Measurements from ENCODE around the gene LAGE3. TPM values are rescaled to one million over a fixed set of nuclear protein-coding genes. Genes with fewer than 3 reads are reported as not detected.
"Not testable (repeated sequence)": the region's sequence is repeated elsewhere in the genome, so short reads cannot be mapped to it uniquely, and the experiment has no call there.

LAGE3 gene
- total RNA-seq, 1 donor from 2014 or later = 18.0 TPM

DNA sequence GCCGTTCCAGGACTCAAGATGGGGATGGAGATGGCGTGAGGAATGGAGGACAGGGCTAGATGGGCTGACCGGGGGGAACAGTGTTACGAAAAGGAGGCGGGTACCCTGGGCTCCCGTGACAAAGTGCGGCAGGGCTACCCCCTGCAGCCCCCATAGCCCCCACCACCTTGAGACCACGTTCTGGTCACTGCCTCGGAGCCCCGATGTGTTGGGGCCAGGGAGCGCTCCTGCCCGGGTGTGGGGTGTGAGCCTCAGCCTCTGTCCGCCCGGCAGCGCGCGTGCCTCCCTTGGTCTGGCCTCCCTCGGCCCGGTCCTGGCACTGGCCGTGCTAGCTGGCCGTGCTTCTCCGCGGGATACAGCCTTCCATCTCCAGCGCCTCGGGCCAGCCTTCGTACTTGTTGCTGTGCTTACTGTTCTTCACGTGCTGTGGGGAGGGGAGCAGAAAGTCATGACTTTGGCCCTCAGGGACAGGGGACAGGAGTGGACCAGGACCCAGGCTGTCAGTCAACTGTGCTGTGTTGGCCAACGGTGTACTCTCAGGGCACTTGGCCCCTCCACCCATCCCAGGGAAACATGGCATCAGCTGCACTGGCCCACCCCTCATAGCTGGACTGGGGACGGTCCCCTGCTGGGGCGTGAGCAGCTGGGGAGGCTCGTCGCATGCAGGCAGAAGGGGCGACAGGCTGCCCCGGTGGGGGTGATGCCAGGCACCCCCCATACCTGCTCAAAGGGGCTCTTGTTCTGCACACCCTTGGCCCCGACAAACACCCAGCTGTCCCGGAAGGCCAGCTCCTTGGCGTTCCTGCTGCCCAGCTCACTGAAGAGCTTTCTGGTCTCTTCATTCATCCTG, 27.6 kb upstream of the LAGE3 start:
- ATAC-seq (ENCODE audit: poor library complexity) (no peak), DNase-seq (no peak)
- intact Hi-C loops (cut with DNase I) = no loop called here

DNA sequence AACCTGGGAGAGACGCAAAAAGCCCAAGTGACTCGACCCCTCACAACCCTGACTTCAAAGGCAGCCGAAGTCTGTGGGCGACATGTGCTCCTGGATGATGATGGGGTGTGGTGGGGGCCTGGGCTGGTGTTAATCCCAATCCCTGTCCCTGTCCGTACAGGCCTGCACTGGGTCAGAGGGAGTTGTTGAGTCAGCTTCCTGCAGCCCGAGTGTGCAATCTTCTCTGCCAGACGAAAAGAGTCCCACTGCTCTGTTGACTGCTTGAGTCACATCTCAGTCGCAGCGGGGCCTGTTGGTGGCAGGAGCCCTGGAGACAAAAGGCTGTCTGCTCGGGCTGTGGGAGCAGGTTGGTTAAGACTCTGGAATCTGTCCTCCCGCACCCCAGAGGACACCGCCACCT, 26.7 kb upstream of the LAGE3 start:
- no peak for DNase-seq
- ATAC-seq (ENCODE audit: poor library complexity) = no peak
- intact Hi-C loops (cut with DNase I) = no loop called here

DNA sequence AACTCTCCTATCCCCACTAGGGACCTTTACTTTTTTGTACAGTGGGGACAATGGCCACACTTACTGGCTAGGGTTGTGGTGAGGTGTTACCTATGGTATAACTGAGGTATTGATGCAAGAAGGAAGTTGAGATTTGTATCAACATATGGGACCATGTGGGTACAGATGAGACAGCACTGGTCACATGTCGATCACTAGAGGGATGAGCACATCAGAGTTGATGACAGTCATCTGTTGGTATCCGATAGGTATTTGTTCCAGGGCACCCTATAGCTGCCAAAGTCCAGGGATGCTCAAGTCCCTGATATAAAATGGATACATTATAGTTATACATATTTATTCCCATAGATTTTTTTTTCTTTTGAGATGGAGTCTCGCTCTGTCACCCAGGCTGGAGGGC, 23.9 kb upstream of the LAGE3 start:
- ATAC-seq (ENCODE audit: poor library complexity) (no peak), DNase-seq (no peak)
- intact Hi-C loops (cut with DNase I) = no loop called here

DNA sequence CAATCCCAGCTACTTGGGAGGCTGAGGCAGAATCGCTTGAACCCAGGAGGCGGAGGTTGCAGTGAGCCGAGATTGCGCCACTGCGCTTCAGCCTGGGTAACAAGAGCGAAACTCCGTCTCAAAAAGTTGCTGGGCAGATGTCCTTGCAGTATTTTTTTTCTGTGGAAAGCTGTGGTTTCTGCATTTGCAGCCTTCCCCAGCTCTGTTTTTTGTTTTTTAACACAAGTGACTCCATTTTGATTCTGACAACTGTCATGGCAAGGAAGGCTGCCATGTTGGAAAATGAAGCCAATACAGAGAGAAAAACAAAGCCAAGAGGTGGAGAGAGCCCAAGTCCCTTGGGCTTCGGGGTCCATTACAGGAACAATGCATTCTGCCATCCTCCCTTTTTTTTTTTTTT, 23.0 kb upstream of the LAGE3 start:
- ATAC-seq (ENCODE audit: poor library complexity) (no peak), DNase-seq (no peak)
- intact Hi-C loops (cut with DNase I) = no loop called here

DNA sequence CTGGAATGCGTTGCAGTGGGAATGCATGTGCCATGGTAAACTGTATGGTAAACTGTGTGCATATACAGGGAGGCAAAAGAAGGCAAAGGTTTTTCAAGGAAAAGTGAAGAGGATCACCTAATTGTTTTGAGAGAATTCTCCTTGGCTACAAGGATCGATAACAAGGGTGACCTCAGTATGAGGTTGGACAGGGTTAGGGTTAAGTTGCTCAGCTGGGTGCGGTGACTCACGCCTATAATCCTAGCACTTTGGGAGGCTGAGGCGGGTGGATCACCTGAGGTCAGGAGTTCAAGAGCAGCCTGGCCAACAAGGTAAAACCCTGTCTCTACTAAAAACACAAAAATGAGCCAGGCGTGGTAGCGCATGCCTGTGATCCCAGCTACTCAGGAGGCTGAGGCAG, 22.3 kb upstream of the LAGE3 start:
- intact Hi-C loops (cut with DNase I); ATAC-seq (ENCODE audit: poor library complexity); DNase-seq: not testable (repeated sequence)

DNA sequence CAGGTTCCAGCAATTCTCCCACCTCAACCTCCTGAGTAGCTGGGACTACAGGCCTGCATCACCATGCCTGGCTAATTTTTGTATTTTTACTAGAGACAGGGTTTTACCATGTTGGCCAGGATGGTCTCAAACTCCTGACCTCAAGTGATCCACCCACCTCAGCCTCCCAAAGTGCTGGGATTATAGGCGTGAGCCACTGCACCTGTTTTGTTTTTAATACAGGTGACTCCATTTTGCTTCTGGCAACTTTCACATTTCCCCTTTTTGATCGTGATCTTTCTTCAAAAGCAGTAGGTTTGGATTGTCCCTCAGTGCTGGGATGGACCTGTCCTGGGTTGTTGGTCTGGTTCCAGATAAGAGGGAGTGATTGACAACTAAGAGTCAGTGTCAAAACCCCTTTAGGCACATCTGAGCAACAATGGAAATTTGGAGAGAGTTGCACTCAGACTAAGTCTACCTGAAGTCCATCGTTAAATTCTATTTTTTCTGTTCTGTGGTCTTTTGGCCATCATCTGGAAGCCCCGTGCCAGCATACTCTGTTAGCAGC, 17.6 kb upstream of the LAGE3 start:
- ATAC-seq (ENCODE audit: poor library complexity); intact Hi-C loops (cut with DNase I); DNase-seq: not testable (repeated sequence)

DNA sequence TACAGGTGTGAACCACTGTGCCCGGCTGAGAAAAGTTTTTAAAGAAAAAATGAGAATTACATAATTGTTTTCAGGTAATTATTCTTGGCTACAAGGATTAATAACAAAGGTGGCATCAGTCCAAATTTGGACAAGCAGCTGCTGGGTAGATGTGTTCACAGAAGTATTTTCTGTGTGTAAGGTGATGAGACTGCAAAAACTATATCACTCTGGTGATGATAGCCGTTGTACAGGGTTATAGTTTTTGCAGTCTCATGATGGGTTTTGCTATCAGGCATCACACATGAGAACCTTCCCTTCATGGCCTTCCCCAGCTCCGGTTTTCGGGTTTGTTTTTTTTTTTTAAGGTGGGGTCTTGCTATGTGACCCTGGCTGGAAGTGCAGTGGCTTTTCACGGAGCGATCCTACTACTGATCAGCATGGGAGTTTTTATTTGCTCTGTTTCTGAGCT, 16.4 kb upstream of the LAGE3 start:
- intact Hi-C loops (cut with DNase I) = no loop called here
- no peak for ATAC-seq (ENCODE audit: poor library complexity)
- DNase-seq = no peak

DNA sequence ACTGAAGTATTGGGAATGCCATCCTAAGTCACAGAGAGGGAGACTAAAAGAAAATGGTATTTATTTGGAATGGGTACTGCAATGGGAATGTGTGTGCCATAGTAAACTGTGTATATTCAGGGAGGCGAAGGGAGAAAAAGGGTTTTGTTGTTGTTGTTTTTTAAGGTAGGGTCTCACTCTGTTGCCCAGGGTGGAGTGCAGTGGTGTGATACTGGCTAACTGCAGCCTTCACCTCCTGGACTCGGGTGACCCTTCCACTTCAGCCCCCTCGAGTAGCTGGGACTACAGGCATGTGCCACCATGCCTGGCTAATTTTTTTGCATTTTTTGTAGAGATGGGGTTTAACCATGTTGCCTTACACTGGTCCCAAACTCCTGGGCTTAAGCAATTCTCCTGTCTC, 15.6 kb upstream of the LAGE3 start:
- intact Hi-C loops (cut with DNase I) = no loop called here
- DNase-seq = no peak
- ATAC-seq (ENCODE audit: poor library complexity) = no peak

DNA sequence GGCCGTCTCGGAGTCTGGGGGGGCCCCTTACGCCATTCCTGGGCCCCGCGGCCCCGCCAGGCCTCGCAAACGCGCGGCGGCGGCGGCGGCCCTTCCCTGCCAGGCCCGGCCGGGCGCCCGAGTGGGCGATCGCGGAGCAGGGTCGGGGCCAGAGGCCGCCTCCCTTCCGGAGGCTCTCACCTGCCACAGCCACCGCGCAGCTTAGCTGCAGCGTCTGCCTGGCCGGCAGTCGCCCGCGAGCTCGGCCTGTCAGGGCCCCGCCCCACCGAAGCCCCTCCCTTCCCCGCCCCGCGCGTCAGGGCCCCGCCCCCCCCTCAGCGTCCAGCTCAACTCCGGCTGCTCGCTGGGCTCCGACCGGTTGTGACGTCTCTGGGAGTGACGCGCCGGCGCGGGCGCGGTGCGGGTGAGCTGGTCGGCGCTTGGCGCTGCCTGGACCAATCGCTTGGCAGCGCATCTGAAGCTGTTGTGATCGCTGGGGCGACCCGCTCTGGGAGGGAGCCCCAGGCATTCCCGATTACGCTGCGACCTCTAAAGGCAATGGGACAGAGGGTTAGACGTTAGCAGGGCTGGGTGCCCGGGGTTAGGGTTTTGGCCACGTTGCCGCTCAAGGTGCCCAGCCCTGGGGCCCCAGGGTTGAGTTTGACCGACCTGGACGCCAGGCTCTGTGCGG, 11.5 kb upstream of the LAGE3 start, which contains the start of gene SLC10A3:
Gene SLC10A3 (minus strand): TSS at position 216 of the 670 bp plus-strand sequence. CDS start 1,689 bp downstream, outside the sequence.
- intact Hi-C loops (cut with DNase I) = no loop called here
- ATAC-seq (ENCODE audit: poor library complexity) (peak; percentile 90), DNase-seq (peak; percentile 95)

DNA sequence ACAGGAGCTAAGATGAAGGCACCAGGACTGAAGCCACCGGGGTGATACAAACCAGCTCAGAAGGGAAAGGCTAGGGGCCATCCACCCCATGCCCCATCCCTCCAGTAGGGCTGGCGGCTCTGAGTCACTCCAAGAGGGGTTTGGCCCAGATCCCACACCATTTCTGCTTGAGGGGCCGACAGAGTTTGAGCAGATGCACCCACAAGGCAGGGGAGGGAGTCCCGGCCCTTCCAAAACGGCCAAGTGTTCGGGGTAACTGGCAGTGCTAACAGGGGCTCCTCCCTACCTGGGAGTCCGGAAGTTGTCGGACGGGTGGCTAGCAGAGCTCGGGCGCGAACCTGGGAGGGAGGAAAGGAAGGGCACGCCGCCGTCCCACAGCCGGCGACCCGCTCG, 10.9 kb upstream of the LAGE3 start:
- intact Hi-C loops (cut with DNase I) = no loop called here
- DNase-seq (no peak), ATAC-seq (ENCODE audit: poor library complexity) (peak; percentile 2)

DNA sequence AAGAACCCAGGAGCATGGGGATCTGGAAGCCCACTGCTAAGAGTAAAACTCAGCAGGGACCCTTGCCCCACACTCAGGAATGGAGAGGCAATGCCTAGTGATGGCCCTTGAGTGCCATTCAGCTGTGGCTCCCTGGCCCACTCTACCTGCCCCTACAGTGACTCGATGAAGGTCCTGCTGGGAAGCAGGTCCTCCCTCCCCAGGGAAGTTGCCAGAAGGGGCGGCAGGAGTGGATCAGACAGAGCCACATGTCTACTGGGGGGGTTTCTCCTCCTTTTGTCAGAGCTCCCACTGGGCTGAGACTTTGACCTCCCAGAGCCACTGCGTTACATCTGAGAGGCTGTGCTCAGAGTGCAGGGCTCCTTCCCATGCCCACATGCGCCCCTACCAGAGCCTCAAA, 10.1 kb upstream of the LAGE3 start:
- DNase-seq = no peak
- ATAC-seq (ENCODE audit: poor library complexity) = no peak
- intact Hi-C loops (cut with DNase I) = no loop called here

DNA sequence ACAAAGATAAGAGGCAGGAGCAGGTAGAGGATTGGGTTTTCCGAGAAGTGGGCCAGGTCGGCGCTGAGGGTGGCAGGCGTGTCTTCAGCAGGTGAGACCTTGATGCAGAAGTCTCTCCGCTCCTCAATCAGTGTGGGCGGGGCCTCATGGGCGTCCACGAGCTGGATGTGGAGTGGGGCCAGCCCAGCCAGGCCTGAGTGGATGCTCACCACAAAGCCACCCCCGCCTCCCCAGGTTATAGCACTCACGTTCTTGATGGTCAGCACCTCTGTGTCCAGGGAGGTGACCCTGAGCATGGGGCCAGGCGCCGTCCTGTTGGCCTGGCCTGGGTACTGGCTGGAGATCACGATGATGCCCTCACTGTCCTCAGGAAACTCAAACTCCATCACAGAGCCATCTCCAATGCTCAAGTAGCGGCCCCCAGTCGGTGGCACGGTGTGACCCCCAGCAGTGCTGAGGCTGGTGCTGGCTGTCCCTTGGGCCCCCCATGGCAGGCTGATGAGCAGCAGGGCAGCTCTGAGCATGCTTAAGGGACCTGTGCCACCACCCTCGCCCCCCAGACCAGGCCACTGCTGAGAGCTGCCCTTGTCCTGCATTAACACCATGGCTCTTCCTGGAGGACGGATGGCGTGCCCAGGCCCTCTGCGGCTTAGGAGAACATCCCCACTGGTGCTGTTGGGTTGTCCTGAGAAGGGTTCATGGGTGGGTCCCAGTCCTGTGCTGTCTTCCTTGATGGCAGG, 9.4 kb upstream of the LAGE3 start:
- intact Hi-C loops (cut with DNase I) = no loop called here
- DNase-seq = no peak
- no peak for ATAC-seq (ENCODE audit: poor library complexity)

DNA sequence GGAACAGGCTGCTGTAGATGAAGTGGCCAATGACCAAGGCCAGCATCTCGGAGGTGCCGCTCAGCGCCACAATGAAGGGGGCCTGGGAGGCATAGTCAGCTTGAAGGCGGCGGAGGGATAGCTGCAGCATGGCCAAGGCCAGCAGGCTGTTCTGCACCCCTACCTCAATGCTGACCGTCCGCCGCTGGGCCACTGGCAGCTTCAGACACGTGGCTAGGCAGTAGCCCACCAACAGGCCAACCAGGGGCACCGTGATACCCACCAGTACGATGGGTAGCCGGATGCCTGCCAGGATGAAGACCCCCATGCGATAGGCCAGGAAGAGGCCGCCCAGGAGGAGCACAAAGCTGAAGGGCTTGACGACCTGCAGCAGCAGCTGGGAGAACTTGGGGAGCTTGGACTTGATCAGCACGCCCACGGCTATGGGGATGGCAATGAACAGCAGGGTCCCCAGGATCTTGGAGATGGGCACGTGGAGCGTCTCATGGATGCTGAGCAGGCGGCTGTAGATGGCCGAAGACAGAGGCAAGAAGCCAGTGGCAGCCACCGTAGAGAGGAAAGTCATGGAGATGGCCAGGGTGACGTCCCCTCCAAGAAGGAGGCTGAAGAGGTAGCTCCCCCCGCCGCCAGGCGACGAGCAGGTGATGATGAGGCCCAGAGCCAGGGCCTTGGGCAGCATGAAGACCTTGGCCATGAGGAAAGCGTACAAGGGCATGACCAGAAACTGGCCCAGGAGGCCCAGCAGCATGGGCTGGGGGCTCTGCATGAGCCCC, 8.6 kb upstream of the LAGE3 start:
- ATAC-seq (ENCODE audit: poor library complexity) = no peak
- no peak for DNase-seq
- intact Hi-C loops (cut with DNase I) = no loop called here

DNA sequence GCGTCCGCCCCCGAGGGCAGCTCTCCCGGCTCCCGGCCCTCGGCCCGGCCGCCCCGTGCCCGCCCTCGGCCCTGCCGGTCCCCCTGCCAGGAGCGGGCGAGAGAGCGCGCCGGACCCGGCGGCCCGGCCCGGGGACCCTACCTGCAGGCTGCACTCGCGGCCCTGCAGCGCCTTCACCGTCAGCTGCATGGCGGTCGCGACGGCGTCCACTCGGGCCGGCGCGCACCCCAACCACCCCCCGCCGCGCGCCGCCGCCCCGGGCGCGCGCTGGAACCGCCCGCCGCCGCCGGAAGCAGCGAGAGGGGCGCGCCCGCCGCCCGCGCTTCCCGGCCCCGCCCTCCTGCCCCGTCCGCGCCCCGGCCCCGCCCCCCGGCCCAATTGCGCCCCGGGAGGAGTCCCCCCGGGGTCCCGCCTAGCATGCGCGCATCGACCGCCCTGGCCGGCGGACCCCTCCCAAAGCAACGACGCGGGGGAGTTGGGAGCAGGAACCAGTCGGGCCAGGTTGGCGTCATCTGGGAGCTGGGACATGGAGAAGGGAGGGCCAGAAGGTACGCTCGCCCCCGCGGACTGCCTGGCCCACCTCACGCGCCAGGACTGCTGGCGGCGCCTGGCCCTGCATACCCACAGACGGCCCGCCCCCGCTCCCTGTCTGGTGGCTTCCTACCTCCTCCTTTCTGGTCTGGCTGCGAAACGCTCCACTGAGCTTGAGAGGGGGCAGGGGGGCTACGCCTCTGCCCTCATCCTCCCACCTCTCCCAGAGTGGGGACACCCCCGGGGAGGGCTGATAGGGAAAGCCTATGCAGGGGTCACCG, 7.5 kb upstream of the LAGE3 start, which contains the start of gene UBL4A:
Gene UBL4A (minus strand): TSS at position 220 of the 812 bp plus-strand sequence. CDS start 31 bp downstream, at position 189.
- ATAC-seq (ENCODE audit: poor library complexity) (peak; percentile 49), DNase-seq (peak; percentile 77)
- intact Hi-C loops (cut with DNase I) = no loop called here

DNA sequence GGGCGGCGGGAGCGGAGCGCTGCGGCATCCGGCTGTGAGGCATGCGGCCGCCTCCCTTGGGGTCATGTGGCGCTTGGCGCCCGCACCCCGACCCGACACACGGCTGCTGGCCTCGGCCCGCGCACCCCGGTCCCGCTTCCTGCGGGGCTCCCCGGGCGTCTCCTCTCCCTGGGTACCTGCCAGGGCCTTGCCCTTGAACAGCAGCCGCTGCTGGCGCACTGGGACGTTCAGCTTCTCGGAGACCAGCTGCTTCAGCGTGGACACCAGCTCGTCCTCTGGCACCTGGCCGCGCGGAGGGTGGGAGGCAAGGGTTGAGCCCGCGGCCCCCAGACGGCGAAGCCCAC, 6.9 kb upstream of the LAGE3 start:
- DNase-seq = peak; percentile 62
- ATAC-seq (ENCODE audit: poor library complexity) = peak; percentile 0
- intact Hi-C loops (cut with DNase I) = no loop called here

DNA sequence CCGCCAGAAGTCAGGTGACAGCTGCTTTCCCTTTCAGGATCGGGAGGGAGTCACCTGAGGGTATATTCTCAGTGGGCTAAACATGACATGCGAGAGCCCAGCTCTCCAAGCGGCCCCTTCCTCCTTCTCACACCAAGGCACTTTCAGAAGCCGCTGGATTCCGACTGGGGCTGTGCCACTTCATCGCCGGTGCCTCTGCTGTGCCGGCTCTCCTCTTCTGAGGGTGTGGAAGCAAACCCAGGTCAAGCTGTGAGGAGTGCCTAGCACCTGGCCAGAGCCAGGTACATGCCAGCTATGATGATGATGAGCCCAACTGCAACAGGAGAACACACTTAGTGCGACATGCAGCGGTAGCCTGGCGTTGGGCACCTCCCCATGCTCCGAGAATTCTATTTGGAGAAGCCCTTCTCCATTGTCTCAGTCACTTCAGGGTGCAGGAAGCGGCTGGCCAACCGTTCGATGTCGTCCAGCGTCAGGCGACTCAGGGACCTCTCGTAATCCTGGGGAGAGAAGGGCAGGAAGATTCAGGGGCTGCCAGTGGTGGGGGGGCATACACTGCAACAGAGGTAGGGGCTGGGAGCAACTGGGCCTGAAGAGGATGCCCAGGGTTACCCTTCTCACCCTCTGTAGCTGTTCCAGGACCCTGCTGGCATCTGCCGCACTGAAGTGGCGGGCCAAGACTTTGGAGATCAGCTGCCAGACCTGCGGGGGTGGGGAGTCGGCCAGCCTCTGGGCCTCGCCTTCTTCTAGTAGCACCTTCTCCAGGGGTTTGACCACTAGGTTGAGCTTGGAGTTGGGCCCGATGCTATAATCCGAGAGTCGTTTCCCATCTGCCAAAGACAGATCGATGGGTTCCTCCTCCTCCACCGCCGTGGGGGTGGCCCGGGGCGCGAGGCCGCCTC, 6.3 kb upstream of the LAGE3 start:
- ATAC-seq (ENCODE audit: poor library complexity) = peak; percentile 7
- intact Hi-C loops (cut with DNase I) = no loop called here
- DNase-seq = no peak
